NCI-H226 (cell line): ENCODE measurements around the gene MARK2.

Experiments
- DNase-seq: peaks from one replicate; pipeline ENCODE4 v3.0.0-alpha.2; 2015

The MARK2 gene

DNA sequence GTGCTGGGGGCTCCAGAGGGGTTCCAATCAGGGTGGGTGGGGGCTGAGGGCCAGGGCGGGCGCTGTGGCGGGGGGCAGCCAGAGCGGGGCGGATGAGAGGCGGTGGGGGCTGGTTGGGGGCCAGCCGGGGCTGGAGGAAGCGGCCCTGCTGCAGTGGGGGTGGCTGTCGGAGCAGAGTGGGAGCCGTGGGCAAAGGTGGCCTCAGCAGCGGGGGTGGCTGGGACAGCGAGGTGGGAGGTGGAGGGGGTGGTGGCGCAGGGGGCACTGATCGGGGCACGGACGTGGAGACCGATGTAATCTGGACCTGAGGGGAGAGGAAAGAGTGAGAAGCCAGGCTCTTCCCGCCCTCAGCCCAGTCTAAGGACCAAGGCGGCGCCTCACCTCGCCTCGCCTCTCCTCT is 73.0 kb downstream of the MARK2 start:
- DNase-seq, result no peak

DNA sequence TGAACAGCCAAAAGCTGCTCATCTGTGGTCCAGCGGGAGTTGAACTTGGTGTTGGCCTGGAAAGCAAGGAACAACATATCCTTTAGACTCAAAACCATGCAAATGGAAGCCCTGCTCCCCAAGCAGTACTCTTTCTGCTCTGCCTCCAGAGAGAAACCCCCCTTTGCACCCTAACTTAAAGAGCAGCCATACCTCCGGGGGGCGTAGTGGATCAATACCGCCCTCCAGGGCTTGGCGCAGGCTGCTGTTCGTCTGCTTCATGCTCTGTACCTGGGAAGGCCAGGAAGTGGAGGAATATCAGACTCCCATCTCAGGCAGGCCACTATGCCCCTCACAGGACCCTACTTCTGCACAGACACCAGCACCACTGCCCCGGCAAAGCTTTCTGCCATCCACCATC is 73.8 kb downstream of the MARK2 start:
- no peak for DNase-seq

DNA sequence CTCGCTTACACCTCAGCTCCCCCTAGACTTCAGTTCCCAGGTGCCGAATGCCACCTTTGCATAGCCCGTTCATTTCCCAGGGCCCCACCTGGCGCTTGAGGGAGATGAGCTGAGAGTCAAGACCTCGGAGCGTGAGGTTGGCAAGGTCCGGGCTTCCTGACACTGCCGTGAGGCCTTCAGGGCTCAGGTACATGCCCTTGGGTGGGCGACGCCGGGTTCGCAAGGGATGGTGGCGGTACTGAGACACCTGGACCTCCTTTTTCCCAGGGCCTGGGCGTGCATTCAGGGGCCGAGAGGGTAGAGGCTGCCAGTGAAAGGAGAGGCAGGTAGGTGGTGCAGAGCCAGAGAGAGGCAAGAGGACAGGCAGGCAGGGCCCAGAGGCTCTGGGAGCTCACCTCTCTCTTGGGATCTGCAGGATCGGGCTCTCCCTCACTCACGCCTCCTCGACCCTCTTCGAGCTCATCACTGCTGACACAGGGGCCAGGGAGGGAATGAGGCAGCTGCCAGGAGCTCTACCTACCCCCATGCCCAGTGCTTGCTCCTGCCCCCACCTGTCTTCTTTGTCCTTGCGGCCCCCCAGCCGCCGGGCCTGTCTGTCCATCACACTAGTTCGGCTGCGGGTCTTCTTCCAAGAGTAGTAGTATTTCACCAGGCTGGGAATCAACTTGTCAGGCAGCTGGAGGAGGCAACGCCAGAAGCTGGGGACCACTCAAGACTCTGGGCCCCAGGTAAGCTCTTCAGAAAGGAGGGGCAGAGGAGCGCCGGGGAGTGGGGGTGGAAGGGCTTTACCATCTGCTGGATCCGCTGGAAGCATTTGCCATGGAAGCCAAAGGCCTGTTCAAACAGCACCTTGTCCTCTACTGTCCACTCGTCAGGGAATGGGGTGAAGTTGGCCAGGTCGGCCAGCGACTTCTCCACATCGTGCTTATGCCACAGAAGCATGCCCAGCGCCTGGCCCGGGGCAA is 75.2 kb downstream of the MARK2 start:
- DNase-seq, result no peak

DNA sequence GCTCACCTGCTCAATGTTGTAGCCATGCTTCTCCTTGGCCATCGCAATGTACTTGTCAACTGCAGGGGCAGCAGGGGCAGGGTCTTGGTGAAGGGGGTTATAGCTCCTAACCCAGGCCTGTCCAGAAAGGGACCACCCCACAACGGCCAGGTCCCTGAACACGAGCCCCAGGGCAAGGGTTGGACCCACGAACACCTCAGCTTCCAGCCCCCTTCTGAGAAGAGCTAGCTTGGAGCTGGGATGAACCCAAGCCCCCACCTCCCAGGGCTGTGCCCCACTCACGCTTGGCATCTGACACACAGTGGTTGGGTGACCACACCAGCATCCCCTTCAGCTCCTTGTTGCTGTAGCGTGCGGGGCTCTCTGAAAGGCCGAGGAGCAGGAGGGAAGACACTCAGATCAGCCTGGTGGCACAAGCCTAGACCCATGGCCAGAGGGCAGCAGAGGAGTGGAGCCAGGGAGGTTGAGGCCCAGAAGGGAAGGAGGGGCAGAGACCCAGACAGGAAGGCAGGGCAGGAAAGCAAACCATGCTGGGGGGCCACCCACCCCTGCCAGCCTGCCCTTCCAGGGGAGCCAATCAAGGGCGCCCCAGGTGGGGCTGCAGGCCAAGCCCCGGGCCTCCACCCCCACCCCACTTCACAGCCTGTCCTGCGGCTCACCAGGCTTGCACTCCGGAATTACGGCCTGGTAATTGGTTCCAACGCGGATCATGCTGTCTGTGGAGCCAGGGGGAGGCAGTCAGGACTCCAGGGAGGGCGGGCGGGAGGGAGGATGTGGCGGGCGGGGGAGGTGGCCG is 76.2 kb downstream of the MARK2 start:
- DNase-seq, result no peak

DNA sequence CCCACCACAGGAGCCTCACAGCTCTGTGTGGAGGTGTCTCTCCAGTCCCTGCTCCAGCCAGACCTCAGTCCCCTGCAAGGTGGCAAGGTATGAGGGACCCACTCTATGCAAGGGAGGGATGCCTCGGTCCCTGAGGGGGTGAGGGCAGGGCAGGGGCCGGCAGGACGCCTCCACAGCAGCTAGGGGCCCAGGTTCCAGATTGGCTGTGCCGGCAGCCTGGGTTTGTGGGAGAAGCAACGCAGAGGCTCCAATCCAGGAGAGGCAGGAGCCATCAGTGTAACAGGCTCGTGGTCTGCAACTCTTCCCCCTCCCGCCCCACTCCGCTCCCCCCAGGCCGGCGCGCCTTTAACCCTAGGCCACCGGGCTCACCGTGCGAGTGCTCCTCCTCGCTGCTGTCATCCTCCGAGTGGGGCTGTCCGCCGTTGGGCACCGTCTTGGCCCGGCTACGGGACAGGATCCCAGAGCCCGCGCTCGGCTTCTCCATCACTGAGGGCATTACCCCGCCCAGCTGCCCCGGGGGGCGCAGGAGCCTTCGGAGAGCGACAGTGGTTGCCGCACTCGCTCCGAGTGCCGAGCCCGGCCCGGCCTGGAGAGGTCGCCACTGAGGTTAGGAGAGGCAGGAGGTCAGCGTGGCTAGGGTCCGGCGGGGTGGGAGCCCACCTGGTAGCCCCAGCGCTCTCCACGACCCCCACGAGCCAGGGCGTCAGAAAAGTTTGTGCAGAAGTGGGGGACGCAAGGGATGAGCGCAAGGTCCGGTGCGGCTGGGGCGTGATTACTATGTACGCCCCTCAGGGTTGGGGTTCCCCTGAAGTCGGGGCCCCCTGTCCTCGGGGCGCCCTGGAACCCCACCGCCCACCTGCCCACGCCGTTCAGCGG is 77.3 kb downstream of the MARK2 start:
- DNase-seq, result no peak

DNA sequence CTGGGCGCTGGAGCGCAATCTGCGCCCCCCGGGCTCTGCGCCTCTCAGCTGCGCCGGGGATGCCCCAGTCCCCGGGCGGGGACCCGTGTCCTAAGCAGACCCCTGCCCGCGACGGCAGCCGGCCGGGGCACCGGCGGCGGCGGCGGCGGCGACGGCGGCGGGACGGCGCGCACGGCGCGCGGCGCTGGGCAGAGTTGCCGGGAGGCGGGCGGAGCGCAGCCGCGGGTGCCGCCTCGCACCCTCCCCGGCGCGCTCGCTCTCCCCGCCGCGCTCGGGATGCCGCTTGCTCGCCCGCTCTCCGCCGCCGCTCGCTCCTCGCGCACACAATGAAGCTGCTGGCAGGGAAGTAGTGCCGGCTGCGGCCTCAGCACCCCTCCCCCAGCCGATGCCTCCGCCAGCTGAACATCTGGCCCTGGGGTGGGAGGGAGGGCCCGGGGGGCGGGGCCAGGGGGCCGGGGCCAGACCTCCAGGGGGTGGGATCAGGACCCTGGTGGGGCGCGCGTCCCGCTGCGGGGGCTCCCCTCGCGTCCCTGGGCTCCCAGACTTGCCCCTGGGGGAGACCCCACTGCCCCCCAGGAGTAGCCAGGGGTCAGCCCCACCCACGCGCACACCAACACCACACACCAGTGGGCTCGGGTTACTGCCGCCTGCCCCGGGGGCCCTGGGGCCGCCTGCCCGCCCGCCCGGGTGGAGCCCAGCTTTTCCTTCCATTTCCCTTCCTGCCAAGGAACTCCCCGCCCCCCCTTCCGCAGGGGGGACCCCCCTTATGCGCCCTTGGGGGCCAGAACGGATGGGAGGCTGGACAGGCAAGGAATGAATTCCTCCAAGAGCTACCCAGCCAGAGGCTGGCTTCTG is 78.2 kb downstream of the MARK2 start, which contains the start of gene RCOR2:
RCOR2 (minus strand) TSS at position 328 of the 855 bp plus-strand sequence. CDS start 708 bp downstream, outside the sequence.
- DNase-seq, result peak; percentile 57

DNA sequence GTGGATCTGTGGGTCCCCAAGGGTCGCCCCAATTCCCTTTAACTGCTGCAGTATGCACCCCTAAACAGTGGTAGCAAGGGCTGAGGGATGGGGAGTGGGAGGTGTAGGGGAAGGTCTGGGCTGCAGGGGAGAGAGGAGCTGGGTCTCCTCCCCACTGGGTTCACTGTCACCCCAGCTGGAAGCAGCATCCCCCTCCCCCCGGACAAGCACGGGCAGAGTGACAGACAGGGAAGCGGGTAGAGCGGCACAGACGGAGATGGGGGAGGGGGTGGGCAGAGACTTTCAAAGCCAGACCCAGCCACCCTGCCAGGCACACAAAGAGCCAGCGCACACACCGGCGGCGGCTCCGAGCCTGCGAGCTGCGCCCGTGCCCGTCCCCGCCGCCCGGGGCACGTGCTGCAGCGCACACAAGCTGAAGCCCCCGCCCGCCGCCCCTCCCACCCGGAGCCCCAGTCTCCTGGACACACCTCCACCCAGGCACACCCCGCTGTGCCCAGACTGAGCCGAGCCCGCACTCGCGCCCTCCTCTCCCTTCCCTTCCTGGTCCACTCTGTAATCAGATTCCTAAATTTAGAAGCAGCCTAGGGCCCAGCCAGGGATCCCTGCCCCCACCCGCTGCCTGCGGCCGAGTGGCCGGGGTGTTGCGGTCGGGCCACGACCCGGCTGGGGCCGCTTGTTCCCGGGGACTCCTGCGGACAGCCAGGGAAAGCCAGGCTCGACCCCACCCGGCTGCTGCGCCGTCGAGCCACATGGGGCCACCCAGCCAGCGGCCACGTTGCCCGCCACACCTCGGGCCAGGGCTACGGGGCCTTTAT is 79.0 kb downstream of the MARK2 start:
- DNase-seq, result no peak

DNA sequence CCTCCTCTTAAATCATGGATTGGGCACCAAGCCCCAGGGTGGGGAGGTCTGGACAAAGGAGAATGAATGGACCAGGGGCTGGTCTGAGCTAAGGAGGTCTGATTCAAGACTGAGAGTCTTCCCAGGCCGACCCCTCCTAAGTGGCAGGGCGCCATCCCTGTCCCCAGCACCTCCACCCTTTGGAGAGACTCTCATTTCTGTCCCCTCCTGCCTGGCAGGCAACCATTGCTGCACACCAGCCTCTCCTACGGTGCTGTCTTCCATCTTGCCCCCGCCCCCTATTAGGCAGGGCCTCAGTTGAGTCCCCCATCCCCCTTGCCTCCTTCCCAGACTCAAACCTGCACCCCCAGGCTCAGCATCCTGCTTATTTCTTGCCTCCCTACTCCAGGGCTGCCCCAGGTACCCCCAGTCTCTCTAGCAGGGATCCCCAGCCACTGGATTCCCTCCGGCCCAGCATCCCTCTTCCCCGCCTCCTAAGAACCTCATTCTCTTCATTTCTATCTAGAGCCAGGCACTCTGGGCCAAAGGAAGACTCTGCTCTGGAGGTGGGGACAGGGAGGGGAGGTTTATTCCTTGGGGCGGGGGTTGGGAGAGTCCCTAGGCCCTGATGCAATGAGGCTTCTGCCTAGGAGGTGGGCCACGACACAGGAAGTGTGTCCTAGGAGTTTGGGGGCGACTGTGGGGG is 79.7 kb downstream of the MARK2 start:
- no peak for DNase-seq

DNA sequence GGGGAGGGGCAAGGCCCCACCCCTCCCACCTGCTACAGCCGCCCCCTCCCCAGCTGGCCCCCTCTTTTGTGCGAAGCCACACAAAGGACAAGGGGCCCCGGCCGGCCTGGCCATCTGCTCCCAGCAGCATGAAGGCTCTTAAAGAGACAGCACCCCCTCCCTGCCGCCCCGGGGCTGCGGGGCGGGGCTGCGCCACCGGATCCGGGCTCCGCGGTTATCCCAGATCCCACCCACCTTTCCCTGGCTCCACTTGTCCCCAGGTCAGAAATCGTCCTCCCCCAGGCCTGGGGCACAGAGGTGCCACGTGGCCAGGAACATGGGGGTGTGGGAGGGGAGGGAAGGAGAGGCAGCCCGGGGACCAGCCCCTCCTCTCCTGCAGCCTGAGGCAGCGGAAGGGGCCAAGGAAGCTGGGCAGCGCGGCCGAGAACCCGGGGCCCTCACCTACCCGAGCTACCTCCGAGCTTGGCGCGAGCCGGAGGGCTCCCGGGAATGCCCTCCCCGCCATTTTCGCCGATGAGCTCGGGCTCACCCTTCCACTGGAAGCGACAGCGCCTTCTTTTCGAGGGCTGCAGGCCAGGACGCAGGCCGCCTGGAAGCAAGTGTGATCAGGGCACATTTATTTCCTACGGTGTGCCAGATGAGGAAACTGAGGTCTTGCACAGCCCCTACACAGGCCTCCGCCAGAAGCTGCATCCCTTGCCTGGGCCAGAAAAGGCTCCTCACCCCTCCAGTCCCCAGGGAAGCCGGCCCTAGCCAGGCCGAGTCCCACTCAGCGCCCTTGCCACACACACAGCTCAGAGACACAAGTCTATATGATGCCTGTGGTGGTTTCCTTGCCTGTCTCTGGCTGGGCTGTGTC is 80.6 kb downstream of the MARK2 start:
- no peak for DNase-seq

DNA sequence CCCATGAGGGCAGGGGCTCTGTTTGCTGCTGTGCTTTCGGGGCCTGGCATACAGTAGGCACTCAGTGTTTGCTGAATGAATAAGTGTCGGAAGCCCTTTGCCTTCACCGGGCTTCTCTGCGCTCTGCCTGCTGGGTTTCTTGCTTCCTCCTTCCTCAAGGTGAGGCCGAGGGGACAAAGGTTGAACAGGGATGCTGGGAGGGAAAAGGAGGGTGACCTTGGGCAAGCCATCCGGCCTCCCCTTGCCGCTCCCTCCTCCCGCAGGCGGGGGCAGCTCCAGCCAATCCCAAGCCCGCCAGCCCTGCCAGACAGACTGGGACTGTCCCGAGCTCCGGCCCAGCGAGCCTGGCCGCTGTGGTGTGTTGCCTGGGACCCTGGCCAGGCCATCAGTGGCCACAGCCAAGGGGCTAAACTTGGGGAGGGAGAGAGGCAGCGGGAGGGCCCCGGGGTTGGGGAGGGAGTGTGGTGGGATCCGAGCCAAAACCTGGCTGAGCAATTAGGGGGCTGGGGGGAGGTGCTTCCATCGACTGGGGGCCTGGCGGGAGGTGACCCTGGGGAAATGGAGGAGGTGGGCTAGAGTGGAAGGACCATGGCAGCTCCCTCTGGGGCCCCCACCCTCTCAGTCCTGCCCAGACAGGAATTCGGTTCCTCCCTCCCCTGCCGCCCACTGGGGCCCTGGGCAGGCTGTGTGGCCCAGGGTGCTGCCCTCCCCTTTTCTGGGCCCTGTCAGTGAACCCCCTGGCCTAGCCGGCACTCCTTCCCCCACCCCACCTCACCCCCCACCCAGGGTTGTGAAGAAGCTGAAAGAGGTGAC is 81.4 kb downstream of the MARK2 start:
- DNase-seq, result no peak

DNA sequence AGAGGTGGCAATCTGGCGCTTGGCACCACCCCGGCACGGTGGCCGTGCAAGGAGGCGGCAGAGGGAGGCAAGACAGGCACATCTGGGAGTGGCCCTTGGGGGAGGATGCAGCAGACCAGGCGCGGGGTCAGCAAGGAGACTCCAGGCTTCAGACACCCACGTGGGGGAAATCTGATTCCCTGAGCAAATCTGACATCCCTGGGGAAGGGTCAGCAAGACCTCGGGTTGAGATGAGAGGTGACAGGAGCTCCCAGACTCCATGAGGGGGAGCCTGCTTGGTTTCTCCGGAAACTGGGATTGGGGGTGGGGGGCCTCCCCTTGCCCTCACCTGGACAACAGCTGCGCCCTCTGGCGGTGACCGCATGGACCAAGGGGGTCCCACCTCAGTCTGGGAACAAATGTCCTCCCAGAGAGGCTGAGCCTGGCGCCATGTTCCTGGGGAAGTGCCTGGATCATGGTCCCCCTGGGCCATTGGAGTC is 82.1 kb downstream of the MARK2 start:
- DNase-seq, result no peak

DNA sequence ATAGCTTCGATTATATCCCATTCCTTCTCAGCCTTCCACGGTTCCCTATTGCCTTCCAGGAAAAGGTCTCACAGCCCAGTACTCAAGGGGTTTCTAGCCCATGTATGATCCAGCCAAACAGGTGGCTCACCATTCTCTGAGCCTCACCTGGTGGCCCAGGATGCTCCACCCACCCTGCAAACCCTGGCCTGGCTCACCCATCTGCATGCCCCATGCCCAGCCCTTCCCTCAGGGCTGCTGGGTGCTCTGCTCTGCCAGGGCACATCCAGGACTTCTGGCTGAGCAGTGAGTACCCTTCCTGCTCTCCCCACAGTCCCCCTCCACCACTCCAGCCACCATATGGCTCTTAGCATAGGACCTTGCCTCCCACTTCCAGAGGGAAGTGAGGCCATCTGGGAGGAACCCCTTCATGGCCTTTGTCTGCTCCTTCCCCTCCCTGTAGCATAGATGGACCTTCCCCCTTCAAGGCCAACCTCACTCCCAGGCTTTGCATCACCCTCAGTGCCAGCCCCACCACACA is 83.8 kb downstream of the MARK2 start:
- DNase-seq, result no peak

DNA sequence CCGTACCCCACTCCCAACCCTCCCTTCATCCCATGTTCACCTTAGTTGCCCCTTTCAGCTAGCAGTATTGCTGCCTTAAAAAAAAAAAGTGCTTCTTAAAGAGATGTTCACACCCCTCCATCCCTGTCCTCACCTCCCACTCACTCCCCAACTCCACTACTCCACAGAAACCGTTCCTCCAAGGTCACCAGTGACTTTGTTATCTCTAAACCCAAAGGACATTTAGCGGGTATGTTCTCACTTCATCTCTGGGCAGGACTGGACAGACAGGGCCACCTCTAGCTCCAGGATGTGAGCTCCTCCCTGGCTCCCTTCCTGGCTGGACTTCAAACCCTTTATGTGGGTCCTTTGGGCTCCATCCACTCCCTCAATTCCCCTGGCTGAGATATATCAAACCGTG is 84.4 kb downstream of the MARK2 start:
- DNase-seq, result no peak

DNA sequence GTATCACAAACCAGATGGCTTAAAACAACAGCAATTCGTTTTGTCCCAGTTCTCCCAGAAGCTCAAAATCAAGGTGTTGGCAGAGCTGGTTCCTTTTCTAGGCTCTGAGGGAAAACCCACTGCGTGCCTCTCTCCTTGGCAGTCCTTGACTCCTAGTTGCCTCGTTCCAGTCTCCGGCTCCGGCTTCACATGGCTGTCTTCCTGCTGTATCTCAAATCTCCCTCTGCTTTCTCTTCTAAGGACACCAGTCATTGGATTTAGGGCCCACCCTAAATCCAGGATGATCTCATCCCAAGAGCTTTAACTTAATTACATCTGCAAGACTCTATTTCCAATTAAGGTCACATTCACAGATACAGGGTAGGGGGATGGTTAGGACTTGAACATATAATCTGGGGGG is 90.7 kb downstream of the MARK2 start:
- no peak for DNase-seq

DNA sequence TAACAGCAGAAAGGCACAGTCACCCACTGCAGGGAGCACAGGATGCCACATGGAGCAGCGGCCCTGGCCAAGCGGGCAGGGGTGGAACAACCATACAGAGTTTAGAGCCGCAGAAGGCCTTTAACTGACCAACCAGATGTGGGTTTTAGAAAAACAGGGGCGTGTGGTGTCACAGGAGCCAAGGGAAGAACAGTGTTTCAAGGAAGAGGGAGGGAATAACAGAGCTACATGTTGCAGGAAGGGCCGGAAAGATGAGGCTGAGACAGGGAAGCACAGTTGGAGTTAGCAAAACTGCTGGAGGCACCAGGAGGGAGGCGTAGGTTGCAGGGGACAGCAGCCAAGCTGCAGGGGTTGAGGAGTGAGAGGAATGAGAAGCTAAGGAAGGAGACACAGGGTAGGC is 92.1 kb downstream of the MARK2 start:
- no peak for DNase-seq

DNA sequence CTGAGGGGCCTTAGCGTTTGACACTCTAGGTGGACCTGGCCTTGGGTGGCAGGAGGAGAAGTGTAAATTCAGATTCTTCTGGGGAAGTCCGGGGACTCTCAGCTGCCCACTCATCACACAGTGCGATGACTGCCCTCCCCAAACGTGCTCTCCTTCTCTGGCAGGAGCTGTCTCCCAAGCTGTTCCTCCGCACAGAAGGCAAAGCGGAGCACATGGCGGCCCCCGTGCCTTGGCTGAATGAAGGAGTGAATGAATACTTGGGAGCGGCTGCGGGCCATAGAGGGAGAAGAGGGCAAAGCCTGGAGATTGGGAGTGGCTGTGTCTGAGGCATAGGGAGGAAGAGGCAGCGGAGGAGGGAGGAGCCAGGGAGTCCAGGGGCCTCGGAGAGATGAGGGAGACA is 93.0 kb downstream of the MARK2 start:
- DNase-seq, result no peak

DNA sequence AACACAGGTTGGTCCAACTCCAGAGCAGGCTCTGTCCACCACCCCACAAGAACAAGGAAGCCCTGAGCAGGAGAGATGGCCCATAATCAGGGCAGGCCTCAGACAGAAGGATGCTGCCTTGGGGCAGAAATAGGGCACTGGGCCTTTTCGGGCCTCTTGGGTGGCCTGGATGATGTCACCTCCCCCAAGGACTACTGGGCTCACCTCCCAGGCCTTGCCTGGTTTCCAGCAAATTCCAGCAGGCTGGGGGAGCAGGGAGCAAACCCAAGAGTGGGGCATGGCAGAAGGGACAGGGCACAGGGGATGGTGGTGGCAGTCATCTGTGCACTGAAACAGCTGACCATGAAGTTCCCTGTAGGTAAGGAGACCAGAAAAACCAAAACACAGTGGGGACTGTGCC is 94.5 kb downstream of the MARK2 start:
- DNase-seq, result no peak
